Ectodermal cell (in vitro differentiated cells): ENCODE results near the gene ROR2.
"Not testable (repeated sequence)": the region's sequence is repeated elsewhere in the genome, so short reads cannot be mapped to it uniquely, and the experiment has no call there.

ENCODE experiments used
- H3K27ac ChIP-seq: 2 replicates; pipeline ENCODE4 v1.7.0; 2013; ENCODE audit warnings: mild to moderate bottlenecking, low read depth, low read length; ENCODE audit not compliant: insufficient read depth, poor library complexity, severe bottlenecking
- H3K27me3 ChIP-seq: 2 replicates; pipeline ENCODE4 v1.7.0; 2013; ENCODE audit warnings: mild to moderate bottlenecking, low read length; ENCODE audit not compliant: insufficient read depth, control insufficient read depth, poor library complexity, severe bottlenecking
- H3K36me3 ChIP-seq: one replicate; pipeline ENCODE4 v1.7.0; 2013; ENCODE audit warnings: low read length; ENCODE audit not compliant: control insufficient read depth, insufficient read depth
- H3K4me1 ChIP-seq: one replicate; pipeline ENCODE4 v1.7.0; 2013; ENCODE audit warnings: low read length; ENCODE audit not compliant: control insufficient read depth, insufficient read depth
- H3K4me3 ChIP-seq: 2 replicates; pipeline ENCODE4 v1.7.0; 2013; ENCODE audit warnings: low read depth, low read length, control low read depth; ENCODE audit not compliant: insufficient read depth
- H3K9me3 ChIP-seq: 2 replicates; pipeline ENCODE4 v1.7.0; 2013; ENCODE audit warnings: mild to moderate bottlenecking, low read length, moderate library complexity; ENCODE audit not compliant: control insufficient read depth
- WGBS, 2 experiments: methylation state at CpG; one replicate each; pipeline ENCODE4 v1.1.7; 2013; ENCODE audit warnings: missing lambda C conversion rate in 2 of 2; 5-methylcytosine and 5-hydroxymethylcytosine counted together

The ROR2 gene

DNA sequence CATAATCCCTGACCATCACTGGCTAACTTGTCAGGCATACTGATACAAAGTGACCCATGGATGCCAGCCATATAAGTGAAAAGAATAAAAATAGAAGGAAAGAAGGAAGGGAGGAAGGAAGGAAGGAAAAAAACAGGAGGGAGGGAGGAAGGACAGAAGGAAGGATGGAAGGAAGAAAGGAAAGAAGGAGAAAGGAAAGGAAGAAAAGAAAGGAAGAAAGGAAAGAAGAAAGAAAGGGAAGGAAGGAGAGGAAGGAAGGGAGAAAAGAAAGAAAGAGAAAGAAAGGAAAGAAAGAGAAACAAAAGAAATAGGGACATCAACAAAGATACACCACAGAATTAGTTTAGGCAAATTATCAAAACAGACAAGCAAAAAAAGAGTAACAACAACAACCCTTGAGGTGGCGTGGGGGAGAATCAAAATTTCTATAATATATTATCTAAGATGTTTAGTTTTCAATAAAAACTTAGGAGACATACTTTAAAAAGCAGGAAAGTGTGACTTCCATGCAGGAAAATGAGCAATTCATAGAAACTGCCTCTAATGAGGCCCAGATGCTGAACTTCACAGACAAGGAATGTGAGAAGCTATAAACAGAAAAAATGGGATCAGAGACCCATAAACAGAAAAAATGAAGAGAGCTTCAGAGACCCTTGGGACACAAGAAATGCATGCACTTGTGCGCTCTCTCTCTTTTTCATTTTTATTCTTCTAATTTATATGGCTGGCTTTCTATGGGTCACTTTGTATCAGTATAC, 430.3 kb downstream of the ROR2 start:
- Histone ChIP-seq H3K27me3 (no peaks in the 10 kb centered on the region), H3K9me3 (no peaks in the 10 kb centered on the region), H3K4me1 (no peaks in the 10 kb centered on the region), H3K36me3 (no peaks in the 10 kb centered on the region), H3K27ac (no peak overlapping the region), H3K4me3 (no peak overlapping the region)
- 80 to 100% methylated on average over 1 of the region's 2 CpGs for WGBS, 2 experiments

DNA sequence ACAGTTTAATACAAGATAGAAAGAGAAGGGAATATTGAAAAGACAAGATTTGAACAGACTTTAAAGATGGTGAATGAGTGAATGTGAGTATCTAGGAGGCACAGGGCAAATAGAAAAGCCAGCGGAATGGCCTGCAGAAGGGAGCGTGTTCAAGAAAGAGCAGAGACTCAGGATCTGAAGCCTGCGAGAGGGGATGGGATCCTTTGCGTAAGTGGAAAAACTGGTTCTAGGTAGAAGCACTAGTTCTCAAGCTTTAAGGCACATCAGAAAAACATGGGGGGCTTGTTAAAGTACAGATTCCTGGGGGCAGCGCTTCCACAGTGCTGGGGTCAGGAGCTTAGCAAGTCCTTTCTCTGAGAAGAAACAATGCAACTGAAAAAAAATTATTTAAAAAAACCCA, 431.6 kb downstream of the ROR2 start:
- H3K27ac ChIP-seq = no peak overlapping the region
- WGBS, 2 experiments = 93 to 94% methylated on average over 5 of the region's 5 CpGs
- H3K27me3 ChIP-seq = no peaks in the 10 kb centered on the region
- H3K9me3 ChIP-seq = no peaks in the 10 kb centered on the region
- H3K4me3 ChIP-seq = no peak overlapping the region
- no peaks in the 10 kb centered on the region for H3K4me1 ChIP-seq
- no peaks in the 10 kb centered on the region for H3K36me3 ChIP-seq

GRCh38 chr9:91517801-91518200, 432.2 kb downstream of the ROR2 start:
- Histone ChIP-seq H3K36me3 (no peaks in the 10 kb centered on the region), H3K27ac (no peak overlapping the region), H3K27me3 (no peaks in the 10 kb centered on the region), H3K4me3 (no peak overlapping the region), H3K9me3 (no peaks in the 10 kb centered on the region), H3K4me1 (no peaks in the 10 kb centered on the region)
- WGBS, 2 experiments = 97 to 99% methylated on average over 3 of the region's 3 CpGs

GRCh38 chr9:91517332-91517731, 432.7 kb downstream of the ROR2 start:
- H3K27ac ChIP-seq, H3K9me3 ChIP-seq, H3K4me1 ChIP-seq, H3K27me3 ChIP-seq, H3K4me3 ChIP-seq, H3K36me3 ChIP-seq: not testable (repeated sequence)
- WGBS, 2 experiments = 91 to 92% methylated on average over 4 of the region's 4 CpGs

GRCh38 chr9:91516777-91517176, 433.3 kb downstream of the ROR2 start:
- WGBS, 2 experiments = 88 to 93% methylated on average over 5 of the region's 5 CpGs
- Histone ChIP-seq H3K27ac (no peak overlapping the region), H3K4me3 (no peak overlapping the region), H3K27me3 (no peaks in the 10 kb centered on the region), H3K9me3 (no peaks in the 10 kb centered on the region), H3K4me1 (no peaks in the 10 kb centered on the region), H3K36me3 (no peaks in the 10 kb centered on the region)

- no peak overlapping the region for H3K4me3 ChIP-seq
- no peak overlapping the region for H3K27ac ChIP-seq
- WGBS, 2 experiments = 96 to 98% methylated on average over 4 of the region's 4 CpGs
- H3K36me3 ChIP-seq = no peaks in the 10 kb centered on the region
- no peaks in the 10 kb centered on the region for H3K4me1 ChIP-seq
- H3K9me3 ChIP-seq = no peaks in the 10 kb centered on the region
- H3K27me3 ChIP-seq = no peaks in the 10 kb centered on the region
These were observed 433.9 kb downstream of the ROR2 start for GRCh38 chr9:91516081-91516480.

GRCh38 chr9:91515074-91515687, 434.8 kb downstream of the ROR2 start:
- Histone ChIP-seq H3K27me3 (no peaks in the 10 kb centered on the region), H3K4me3 (no peak overlapping the region), H3K4me1 (no peaks in the 10 kb centered on the region), H3K36me3 (no peaks in the 10 kb centered on the region), H3K27ac (no peak overlapping the region), H3K9me3 (no peaks in the 10 kb centered on the region)
- 87 to 89% methylated on average over 12 of the region's 12 CpGs for WGBS, 2 experiments
